ENCODE results near the gene MEIOB. TPM values are rescaled to one million over a fixed set of nuclear protein-coding genes. Genes with fewer than 3 reads are reported as not detected.

The MEIOB gene
- total RNA-seq, 5 donors from 2014 or later (not counting 1 experiment from before 2014, with no cell fraction given), result 0.26 TPM; not detected in 4

DNA sequence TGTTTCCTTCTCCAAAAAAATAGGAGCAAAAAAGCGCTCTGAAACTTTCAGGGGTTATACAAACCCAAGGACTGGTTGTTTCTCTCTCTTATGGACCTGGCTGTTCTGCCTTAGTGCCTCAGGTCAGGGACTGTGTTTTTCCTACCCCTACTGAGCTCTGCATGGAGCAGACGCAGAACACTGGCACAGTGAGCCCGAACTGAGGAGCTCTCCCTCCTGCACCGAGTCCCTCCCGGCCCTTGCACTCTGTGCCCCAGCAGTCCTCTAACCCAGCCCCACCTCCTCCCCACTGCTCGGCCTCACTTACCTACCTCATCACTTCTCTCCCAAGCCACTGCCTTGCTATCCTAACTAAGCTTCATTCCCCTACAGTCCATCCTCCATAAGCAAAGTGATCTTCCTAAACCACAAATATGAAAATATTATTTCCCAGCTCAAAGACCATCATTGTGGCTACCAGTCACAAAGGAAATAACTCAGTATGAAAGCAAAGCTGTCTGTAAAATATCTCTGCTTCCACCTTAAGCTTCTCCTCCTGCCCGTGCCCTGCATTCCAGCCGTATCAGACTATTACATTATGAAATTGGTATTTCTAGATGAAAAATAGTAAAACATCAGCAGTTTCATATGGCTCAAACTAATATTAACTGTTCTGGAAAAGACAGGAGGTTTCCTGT lies 13.6 kb downstream of the MEIOB start:
- POLR2A ChIA-PET, result interaction anchor here in 1 of 2 donors (0.7 kb wide), 1 partner anchor 65 kb away, joined by 3 read pairs; no protein-coding TSS in a partner anchor
- WGBS (ENCODE audit: insufficient coverage), result 53% methylated on average over 6 of the region's 8 CpGs
- Mint-ChIP-seq H3K27ac (no peak overlapping the region), H3K9me3 (no peaks in the 10 kb centered on the region), H3K36me3 (no peaks in the 10 kb centered on the region), H3K27me3 (peaks cover 8 to 27% of the 10 kb centered on the region in 2 donors), H3K4me1 (peaks cover 18 to 32% (median 19%) of the 10 kb centered on the region in 3 donors), H3K4me3 (no peak overlapping the region)
- Histone ChIP-seq H3K9me3 (no peaks in the 10 kb centered on the region), H3K27ac (ENCODE audit: low read length) (no peak overlapping the region), H3K4me3 (ENCODE audit: control insufficient read depth in 1 of 2, extremely low read depth in 1 of 2, low read length in 1 of 2) (no peak overlapping the region), H3K36me3 (ENCODE audit: control insufficient read depth in 2 of 2, extremely low read depth in 1 of 2, insufficient read depth in 1 of 2, low read length in 1 of 2) (no peaks in the 10 kb centered on the region), H3K4me1 (ENCODE audit: control insufficient read depth in 1 of 2, extremely low read depth in 1 of 2, insufficient read depth in 2 of 2, low read length in 2 of 2) (peaks cover 10 to 12% of the 10 kb centered on the region in 2 experiments), H3K27me3 (replicated peaks in 1 of 2; ENCODE audit: control insufficient read depth in 2 of 2, extremely low read depth in 1 of 2, insufficient read depth in 2 of 2, low read length in 1 of 2) (peaks cover 2 to 33% of the 10 kb centered on the region in 2 experiments)
- no peak for ATAC-seq (replicated peaks in 1 of 4)
- no peak for DNase-seq
- CTCF ChIA-PET, result no interaction called here

DNA sequence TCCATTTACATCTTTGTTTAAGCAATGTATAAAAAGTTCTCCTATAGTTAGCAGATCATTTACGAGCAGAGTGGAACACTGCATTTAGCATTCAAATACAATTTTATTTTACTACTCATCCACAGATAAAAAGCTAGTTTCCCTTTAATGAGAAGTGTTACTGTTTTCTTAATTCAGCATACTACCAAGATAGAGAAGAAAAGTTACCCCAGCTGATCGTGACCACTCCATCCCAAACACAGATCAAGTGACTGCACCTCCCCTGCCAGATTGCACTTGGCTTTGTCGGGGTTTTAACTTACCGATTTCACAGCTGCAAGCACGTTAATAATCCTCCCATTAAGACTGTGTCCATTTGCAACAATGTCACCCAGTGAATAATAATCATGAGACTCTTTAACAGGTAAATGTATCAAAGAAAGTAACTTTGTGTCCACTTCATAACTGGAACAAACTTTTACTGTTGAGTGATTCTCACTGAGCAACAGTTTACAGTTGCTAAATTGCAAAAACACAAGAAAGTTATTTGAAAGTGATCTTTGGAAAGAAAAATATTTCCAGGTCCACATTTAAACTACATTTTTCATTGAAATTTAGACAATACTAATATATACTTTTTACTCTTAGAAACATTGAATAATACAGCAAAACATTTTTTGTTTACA lies 14.4 kb downstream of the MEIOB start:
- CTCF ChIA-PET, result interaction anchor here in 1 of 2 donors (0.6 kb wide), 1 partner anchor 151 kb away, joined by 3 read pairs; no protein-coding TSS in a partner anchor
- Histone ChIP-seq H3K4me1 (ENCODE audit: control insufficient read depth in 1 of 2, extremely low read depth in 1 of 2, insufficient read depth in 2 of 2, low read length in 2 of 2) (peaks cover 10 to 12% of the 10 kb centered on the region in 2 experiments), H3K36me3 (ENCODE audit: control insufficient read depth in 2 of 2, extremely low read depth in 1 of 2, insufficient read depth in 1 of 2, low read length in 1 of 2) (no peaks in the 10 kb centered on the region), H3K4me3 (ENCODE audit: control insufficient read depth in 1 of 2, extremely low read depth in 1 of 2, low read length in 1 of 2) (no peak overlapping the region), H3K27me3 (replicated peaks in 1 of 2; ENCODE audit: control insufficient read depth in 2 of 2, extremely low read depth in 1 of 2, insufficient read depth in 2 of 2, low read length in 1 of 2) (peaks cover 2 to 26% of the 10 kb centered on the region in 2 experiments), H3K9me3 (no peaks in the 10 kb centered on the region), H3K27ac (ENCODE audit: low read length) (no peak overlapping the region)
- Mint-ChIP-seq H3K27me3 (peaks cover 8 to 29% of the 10 kb centered on the region in 2 donors), H3K27ac (no peak overlapping the region), H3K4me1 (peaks cover 18 to 32% (median 19%) of the 10 kb centered on the region in 3 donors), H3K4me3 (peak overlapping the region in 1 of 3 donors; percentile 30), H3K9me3 (no peaks in the 10 kb centered on the region), H3K36me3 (no peaks in the 10 kb centered on the region)
- WGBS (ENCODE audit: insufficient coverage), result 61% methylated on average over 2 of the region's 5 CpGs
- DNase-seq (no peak), ATAC-seq (replicated peaks in 1 of 4) (no peak)
- POLR2A ChIA-PET, result no interaction called here

DNA sequence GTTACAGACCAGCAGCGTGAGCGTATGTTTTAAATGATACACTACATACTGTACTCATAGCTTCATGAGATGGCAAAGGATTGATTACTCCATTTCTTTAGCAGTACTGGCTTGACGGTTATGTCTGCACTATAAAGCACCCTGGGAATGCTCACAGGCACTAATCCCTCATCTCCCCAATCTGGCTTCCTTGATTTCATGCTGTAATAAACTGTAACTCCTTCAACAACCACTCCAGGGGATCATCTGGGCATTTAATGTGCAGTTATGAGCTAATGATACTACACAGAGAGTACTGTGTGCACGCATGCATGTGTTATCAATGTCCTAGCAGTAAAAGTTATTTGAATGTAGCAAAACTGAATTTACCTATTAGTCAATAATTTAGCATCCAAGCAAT lies 20.2 kb downstream of the MEIOB start:
- Mint-ChIP-seq H3K36me3 (no peaks in the 10 kb centered on the region), H3K4me1 (peaks cover 16 to 20% (median 18%) of the 10 kb centered on the region in 3 donors), H3K27me3 (peaks cover 0 to 6% of the 10 kb centered on the region in 2 donors), H3K4me3 (no peak overlapping the region), H3K27ac (no peak overlapping the region), H3K9me3 (no peaks in the 10 kb centered on the region)
- no peak for ATAC-seq (replicated peaks in 1 of 4)
- no peaks in the 10 kb centered on the region for H3K9me3 ChIP-seq
- H3K4me3 ChIP-seq (ENCODE audit: control insufficient read depth in 1 of 2, extremely low read depth in 1 of 2, low read length in 1 of 2), result no peak overlapping the region
- no peak overlapping the region for H3K27ac ChIP-seq (ENCODE audit: low read length)
- DNase-seq, result no peak
- peaks cover 0 to 7% of the 10 kb centered on the region in 2 experiments for H3K27me3 ChIP-seq (replicated peaks in 1 of 2; ENCODE audit: control insufficient read depth in 2 of 2, extremely low read depth in 1 of 2, insufficient read depth in 2 of 2, low read length in 1 of 2)
- CTCF ChIA-PET, result no interaction called here
- peaks cover 10 to 12% of the 10 kb centered on the region in 2 experiments for H3K4me1 ChIP-seq (ENCODE audit: control insufficient read depth in 1 of 2, extremely low read depth in 1 of 2, insufficient read depth in 2 of 2, low read length in 2 of 2)
- POLR2A ChIA-PET, result no interaction called here
- WGBS (ENCODE audit: insufficient coverage), result 80% methylated on average over 1 of the region's 4 CpGs
- H3K36me3 ChIP-seq (ENCODE audit: control insufficient read depth in 2 of 2, extremely low read depth in 1 of 2, insufficient read depth in 1 of 2, low read length in 1 of 2), result no peaks in the 10 kb centered on the region

DNA sequence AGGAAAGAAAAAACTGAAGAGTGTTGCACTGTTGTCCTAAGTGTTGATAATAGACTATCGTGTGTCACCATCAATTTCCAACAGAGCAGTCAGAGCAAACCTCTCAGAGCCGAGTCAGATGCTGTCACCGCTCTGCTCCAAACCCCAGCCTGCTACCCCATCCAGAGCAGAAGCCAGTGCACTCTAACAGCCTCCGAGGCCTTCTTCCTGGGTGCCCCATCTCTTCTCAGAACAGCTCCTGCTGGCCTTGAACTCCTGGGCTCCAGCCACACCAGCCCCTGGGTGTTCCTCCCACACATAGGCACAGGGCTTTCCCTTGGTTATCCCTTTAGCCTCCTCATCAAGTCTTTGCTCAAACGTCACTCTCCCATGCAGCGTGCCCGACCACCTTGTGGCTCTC lies 21.0 kb downstream of the MEIOB start:
- Mint-ChIP-seq H3K9me3 (no peaks in the 10 kb centered on the region), H3K4me3 (no peak overlapping the region), H3K27ac (no peak overlapping the region), H3K27me3 (peaks cover 3 to 11% of the 10 kb centered on the region in 2 donors), H3K4me1 (peaks cover 16 to 19% (median 18%) of the 10 kb centered on the region in 3 donors), H3K36me3 (no peaks in the 10 kb centered on the region)
- ChIA-PET POLR2A (no interaction called here), CTCF (no interaction called here)
- peaks cover 9 to 11% of the 10 kb centered on the region in 2 experiments for H3K4me1 ChIP-seq (ENCODE audit: control insufficient read depth in 1 of 2, extremely low read depth in 1 of 2, insufficient read depth in 2 of 2, low read length in 2 of 2)
- 81% methylated on average over 6 of the region's 7 CpGs for WGBS (ENCODE audit: insufficient coverage)
- no peaks in the 10 kb centered on the region for H3K9me3 ChIP-seq
- H3K36me3 ChIP-seq (ENCODE audit: control insufficient read depth in 2 of 2, extremely low read depth in 1 of 2, insufficient read depth in 1 of 2, low read length in 1 of 2), result no peaks in the 10 kb centered on the region
- peaks cover 0 to 8% of the 10 kb centered on the region in 2 experiments for H3K27me3 ChIP-seq (replicated peaks in 1 of 2; ENCODE audit: control insufficient read depth in 2 of 2, extremely low read depth in 1 of 2, insufficient read depth in 2 of 2, low read length in 1 of 2)
- no peak overlapping the region for H3K27ac ChIP-seq (ENCODE audit: low read length)
- DNase-seq (no peak), ATAC-seq (replicated peaks in 1 of 4) (no peak)
- H3K4me3 ChIP-seq (ENCODE audit: control insufficient read depth in 1 of 2, extremely low read depth in 1 of 2, low read length in 1 of 2), result no peak overlapping the region

DNA sequence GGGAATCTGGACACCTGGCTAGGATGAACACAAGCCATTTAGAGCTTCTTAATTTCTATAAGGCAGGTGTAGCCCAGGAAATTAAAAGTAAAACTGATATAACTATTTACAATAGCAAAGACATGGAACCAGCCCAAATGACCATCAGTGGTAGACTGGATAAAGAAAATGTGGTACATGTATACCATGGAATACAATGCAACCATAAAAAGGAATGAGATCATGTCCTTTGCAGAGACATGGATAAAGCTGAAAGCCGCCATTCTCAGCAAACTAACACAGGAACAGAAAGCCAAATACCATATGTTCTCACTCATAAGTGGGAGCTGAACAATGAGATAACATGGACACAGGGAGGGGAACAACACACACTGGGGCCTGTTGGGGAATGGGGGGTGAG lies 25.5 kb downstream of the MEIOB start:
- Mint-ChIP-seq H3K27ac (no peak overlapping the region), H3K36me3 (no peaks in the 10 kb centered on the region), H3K9me3 (no peaks in the 10 kb centered on the region), H3K4me3 (no peak overlapping the region), H3K27me3 (peaks cover 7 to 13% of the 10 kb centered on the region in 2 donors), H3K4me1 (no peaks in the 10 kb centered on the region)
- POLR2A ChIA-PET, result no interaction called here
- Histone ChIP-seq H3K4me1 (ENCODE audit: control insufficient read depth in 1 of 2, extremely low read depth in 1 of 2, insufficient read depth in 2 of 2, low read length in 2 of 2) (no peaks in the 10 kb centered on the region), H3K27ac (ENCODE audit: low read length) (no peak overlapping the region), H3K4me3 (ENCODE audit: control insufficient read depth in 1 of 2, extremely low read depth in 1 of 2, low read length in 1 of 2) (no peak overlapping the region), H3K36me3 (ENCODE audit: control insufficient read depth in 2 of 2, extremely low read depth in 1 of 2, insufficient read depth in 1 of 2, low read length in 1 of 2) (no peaks in the 10 kb centered on the region), H3K9me3 (no peaks in the 10 kb centered on the region), H3K27me3 (replicated peaks in 1 of 2; ENCODE audit: control insufficient read depth in 2 of 2, extremely low read depth in 1 of 2, insufficient read depth in 2 of 2, low read length in 1 of 2) (peaks cover 0 to 12% of the 10 kb centered on the region in 2 experiments)
- no peak for DNase-seq
- WGBS (ENCODE audit: insufficient coverage), result no CpG with 5 or more reads among the region's 1 CpG
- CTCF ChIA-PET, result no interaction called here
- ATAC-seq (replicated peaks in 1 of 4), result no peak

DNA sequence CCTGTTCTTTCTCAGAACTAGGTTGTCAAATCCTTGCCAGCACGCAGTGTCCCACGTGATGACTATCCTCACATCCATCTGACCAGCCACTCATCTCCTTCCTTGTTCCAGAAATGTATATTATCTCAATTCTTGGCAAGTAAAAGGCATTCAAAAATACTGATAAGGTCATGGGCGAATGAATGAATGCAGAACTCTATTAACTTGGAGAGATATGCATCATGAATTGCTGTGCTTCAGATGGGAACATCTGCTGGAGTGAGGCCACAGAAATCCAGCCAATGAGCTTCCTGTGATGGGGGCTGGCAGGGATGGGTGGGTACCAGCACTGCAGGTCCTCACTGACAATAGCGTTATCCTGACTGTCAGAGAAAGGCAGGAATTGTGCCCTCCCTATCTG lies 26.0 kb downstream of the MEIOB start:
- no peak overlapping the region for H3K27ac Mint-ChIP-seq
- Histone ChIP-seq H3K36me3 (ENCODE audit: control insufficient read depth in 2 of 2, extremely low read depth in 1 of 2, insufficient read depth in 1 of 2, low read length in 1 of 2) (no peaks in the 10 kb centered on the region), H3K4me1 (ENCODE audit: control insufficient read depth in 1 of 2, extremely low read depth in 1 of 2, insufficient read depth in 2 of 2, low read length in 2 of 2) (no peaks in the 10 kb centered on the region), H3K27me3 (replicated peaks in 1 of 2; ENCODE audit: control insufficient read depth in 2 of 2, extremely low read depth in 1 of 2, insufficient read depth in 2 of 2, low read length in 1 of 2) (peaks cover 0 to 10% of the 10 kb centered on the region in 2 experiments), H3K9me3 (no peaks in the 10 kb centered on the region), H3K4me3 (ENCODE audit: control insufficient read depth in 1 of 2, extremely low read depth in 1 of 2, low read length in 1 of 2) (no peak overlapping the region), H3K27ac (ENCODE audit: low read length) (no peak overlapping the region)
- H3K4me3 Mint-ChIP-seq, result no peak overlapping the region
- peaks cover 7 to 11% of the 10 kb centered on the region in 2 donors for H3K27me3 Mint-ChIP-seq
- H3K4me1 Mint-ChIP-seq, result no peaks in the 10 kb centered on the region
- POLR2A ChIA-PET, result no interaction called here
- no peak for ATAC-seq (replicated peaks in 1 of 4)
- DNase-seq, result no peak
- CTCF ChIA-PET, result no interaction called here
- 83% methylated on average over 1 of the region's 4 CpGs for WGBS (ENCODE audit: insufficient coverage)
- H3K36me3 Mint-ChIP-seq, result no peaks in the 10 kb centered on the region
- no peaks in the 10 kb centered on the region for H3K9me3 Mint-ChIP-seq
